Activated CD8-positive, alpha-beta memory T cell treated with anti-CD3 and anti-CD28 coated beads for 36 hours (primary cell): Measurements from ENCODE around the gene P2RX4. TPM values are rescaled to one million over a fixed set of nuclear protein-coding genes. Genes with fewer than 3 reads are reported as not detected.
"Not testable (repeated sequence)": the region's sequence is repeated elsewhere in the genome, so short reads cannot be mapped to it uniquely, and the experiment has no call there.

Experiments used
- CTCF ChIA-PET: fragments of 350-600 bp; sonication (Branson Sonifier 250); formaldehyde crosslinking; loops from one replicate; lab custom pipeline; 2021; ENCODE audit warnings: antibody characterized with exemption; lab: Charles Lee
- POLR2A ChIA-PET: fragments of 350-600 bp; sonication (Branson Sonifier 250); formaldehyde crosslinking; loops from one replicate; lab custom pipeline; 2021; ENCODE audit warnings: antibody characterized with exemption; lab: Charles Lee
- total RNA-seq, 2 experiments: library from RNA; stranded (reverse); gene quantifications; one replicate each; pipeline ENCODE4 v1.2.3, GENCODE V29; 2021

The P2RX4 gene
- total RNA-seq, 2 experiments from 2014 or later = 30.7 to 35.0 TPM

DNA sequence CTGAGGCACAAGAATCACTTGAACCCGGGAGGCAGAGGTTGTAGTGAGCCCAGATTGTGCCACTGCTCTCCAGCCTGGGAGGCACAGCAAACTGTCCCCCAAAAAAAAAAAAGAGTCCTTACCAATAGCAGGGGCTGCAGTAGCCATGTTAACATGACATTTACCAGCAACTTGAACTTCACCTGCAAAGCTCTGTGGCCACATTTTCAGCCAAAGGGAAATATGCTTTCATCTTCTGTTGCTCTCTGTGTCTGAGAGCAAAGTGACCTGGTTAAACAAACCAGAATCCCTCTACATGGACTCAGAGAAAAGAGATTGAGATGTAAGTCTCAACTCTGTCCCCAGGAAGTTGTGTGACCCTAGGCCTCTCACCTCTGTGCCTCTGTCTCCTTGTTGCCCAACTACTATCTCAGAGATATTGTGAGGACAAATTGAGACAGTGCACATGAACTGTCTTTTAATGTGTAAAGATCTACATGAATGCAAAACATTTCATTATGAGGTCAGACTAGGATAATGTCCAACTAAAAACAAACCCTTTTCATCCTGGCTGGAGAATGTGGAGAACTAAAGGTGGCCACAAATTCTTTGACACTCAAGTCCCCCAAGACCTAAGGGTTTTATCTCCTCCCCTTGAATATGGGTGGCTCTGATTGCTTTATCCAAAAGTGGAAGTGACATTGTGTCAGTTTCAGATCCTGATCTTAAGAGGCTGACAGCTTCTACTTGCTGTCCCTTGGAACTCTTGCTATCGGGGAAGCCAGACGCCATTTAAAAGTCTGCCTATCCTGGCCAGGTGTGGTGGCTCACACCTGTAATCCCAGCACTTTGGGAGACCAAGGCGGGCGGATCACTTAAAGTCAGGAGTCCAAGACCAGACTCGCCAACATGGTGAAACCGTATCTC is 24.7 kb upstream of the P2RX4 start:
- POLR2A ChIA-PET = no interaction called here
- CTCF ChIA-PET = no interaction called here

DNA sequence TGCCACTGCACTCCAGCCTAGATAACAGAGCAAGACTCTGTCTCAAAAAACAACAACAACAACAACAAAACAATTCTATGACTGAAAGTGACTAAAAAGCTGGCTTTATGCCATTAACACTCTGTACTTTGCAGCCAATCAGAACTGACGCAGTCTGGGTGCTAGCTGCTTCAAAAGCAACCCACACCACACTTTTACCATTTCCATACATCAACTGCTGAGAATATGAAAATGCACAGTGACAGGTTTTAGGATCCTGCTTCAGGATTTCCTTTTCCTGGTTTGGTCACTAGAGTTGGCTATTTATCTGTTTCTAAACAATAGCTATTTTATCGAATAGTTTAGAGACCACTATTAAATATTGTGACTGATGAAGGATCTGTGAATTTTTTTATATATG is 23.1 kb upstream of the P2RX4 start:
- ChIA-PET POLR2A (no interaction called here), CTCF (no interaction called here)

DNA sequence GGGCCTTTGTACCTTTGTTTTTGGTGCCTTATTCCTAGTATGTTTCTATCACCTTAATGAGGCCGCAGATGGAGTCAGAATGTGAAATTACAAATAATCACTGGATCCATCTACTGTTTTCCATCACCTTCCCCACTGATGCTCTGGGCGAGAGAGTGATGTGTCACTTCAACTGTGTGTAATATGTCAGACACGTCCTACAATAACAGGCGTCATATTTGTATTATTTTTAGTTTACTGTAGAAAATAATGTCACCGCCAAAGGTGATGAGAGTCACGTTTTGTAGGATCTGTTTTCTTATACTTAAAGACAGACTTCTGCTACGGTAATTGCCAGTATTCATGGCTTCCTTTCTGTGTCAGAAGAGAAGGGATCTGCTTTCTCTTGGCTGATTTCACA is 22.4 kb upstream of the P2RX4 start:
- CTCF ChIA-PET = no interaction called here
- POLR2A ChIA-PET = no interaction called here

DNA sequence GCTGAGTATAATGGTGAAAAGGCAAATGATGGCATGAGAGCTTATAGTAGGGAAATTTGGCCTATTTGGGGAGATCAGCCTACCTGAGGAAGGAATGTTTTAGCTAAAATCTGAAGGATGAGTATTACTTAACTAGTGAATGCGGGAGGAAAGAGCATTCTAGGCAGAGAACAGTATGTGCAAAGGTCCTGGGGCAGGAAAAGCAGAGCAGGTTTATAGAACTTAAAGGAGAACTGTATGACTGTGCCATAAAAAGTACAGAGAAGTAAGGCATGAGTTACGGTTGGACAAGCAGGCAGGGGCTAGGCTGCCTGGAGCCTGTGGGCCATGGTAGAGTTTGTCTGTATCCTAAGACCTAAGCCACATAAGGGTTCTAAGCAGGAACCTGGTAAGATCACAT is 21.7 kb upstream of the P2RX4 start:
- POLR2A ChIA-PET = no interaction called here
- CTCF ChIA-PET = interaction anchor here (1.5 kb wide), 1 partner anchor 27 kb away, joined by 3 read pairs; no protein-coding TSS in a partner anchor

DNA sequence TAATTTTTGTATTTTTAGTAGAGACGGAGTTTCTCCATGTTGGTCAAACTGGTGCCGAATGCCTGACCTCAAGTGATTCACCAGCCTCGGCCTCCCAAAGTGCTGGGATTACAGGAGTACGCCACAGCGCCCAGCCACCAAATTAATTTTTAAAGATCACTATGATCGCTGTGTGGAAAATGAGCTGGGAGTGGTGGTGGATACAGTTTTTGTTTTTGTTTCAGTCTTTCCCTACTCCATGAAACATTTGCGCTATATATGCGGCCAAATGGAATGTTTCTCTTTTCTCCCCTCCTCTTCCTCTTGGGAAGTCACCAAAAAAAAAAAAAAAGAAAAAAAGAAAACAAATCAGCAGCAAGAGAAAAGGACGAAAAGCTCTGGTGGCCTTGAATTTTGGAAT is 20.8 kb upstream of the P2RX4 start:
- ChIA-PET CTCF (interaction anchor here (1.5 kb wide), 1 partner anchor 26 kb away, joined by 3 read pairs; no protein-coding TSS in a partner anchor), POLR2A (no interaction called here)

DNA sequence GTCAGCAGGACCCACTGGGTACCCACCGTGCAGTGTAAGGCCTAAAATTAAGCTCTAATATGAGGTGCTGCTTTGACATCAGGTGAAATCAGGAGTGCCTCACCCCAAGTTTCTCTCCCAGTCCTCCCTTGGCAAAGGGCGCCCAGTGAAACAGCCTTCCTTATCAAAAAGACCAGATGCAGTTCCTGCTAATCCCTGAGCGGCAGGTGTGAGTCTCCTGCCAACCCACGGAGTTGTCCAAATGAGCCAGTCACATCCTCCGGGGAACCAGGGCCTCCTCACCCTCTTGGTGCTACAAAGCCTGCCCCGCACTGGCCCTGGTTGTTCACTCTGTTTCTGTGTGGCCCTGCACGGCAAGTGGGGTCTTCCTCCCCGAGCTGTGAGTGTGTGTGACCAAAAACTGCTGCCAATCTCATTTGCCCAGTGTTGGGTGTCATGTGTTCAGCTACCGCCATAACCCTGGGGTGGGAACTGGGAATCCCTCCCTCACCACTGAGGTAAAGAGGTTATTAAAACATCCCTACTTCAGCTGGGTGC is 20.2 kb upstream of the P2RX4 start:
- CTCF ChIA-PET = interaction anchor here (0.9 to 1.5 kb wide), 3 partner anchors 16 to 63 kb away, joined by 3 to 4 read pairs (median 4); no protein-coding TSS in a partner anchor
- POLR2A ChIA-PET = no interaction called here

DNA sequence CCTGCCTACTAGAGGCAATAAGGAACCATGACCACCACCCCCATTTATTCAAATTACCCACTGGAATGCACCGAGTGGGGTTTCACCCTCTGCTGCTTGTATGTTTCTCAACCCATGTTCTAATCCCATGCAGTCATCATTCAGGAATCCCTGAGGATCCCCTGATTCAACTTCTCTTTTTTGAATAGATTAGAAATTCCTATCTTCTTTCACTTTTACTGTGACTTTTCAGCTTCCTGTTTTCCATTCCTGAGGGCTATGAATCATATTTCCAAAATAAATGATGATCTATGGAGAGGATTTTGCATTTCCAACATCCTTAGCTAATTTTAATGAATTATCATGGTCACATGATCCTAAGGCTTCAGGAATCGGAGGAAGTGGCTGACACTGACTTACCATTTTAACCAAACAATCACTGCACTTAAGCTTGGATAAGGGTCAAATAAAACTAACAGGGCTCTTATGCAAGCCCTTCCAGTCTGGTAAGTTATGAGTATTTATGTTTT is 19.4 kb upstream of the P2RX4 start:
- ChIA-PET POLR2A (no interaction called here), CTCF (interaction anchor here (0.9 to 1.0 kb wide), 2 partner anchors 16 to 64 kb away, joined by 4 read pairs; no protein-coding TSS in a partner anchor)

DNA sequence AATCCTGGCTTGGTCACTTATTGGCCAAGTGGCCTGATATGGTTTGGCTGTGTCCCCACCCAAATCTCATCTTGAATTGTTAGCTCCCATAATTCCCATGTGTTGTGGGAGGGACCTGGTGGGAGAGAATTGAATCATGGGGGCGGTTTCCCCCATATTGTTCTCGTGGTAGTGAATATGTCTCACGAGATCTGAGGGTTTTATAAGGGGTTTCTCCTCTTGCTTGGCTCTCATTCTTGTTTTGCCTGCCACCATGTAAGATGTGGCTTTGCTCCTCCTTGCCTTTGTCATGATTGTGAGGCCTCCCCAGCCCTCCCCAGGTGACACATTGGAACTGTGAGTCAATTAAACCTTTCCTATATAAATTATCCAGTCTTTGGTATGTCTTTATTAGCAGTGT is 18.8 kb upstream of the P2RX4 start:
- ChIA-PET CTCF (no interaction called here), POLR2A (no interaction called here)

DNA sequence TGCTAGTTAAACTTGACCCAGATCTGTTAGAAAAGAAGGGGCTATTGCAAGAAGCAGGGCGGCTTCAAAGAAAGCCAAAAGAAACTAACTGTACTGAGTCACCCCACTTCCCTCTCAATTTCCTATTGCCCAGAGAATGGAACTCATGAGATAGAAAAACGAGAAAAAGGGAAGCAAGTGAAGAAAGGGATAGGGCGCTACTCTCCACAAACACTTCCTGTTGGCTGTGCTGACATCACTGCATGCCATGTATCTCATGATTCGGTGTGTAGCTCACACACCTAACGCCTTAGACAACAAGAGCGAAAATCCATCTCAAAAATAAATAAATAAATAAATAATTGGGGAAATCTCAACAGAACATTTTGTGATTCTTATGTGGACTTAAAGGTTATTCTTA is 13.0 kb upstream of the P2RX4 start:
- CTCF ChIA-PET = no interaction called here

DNA sequence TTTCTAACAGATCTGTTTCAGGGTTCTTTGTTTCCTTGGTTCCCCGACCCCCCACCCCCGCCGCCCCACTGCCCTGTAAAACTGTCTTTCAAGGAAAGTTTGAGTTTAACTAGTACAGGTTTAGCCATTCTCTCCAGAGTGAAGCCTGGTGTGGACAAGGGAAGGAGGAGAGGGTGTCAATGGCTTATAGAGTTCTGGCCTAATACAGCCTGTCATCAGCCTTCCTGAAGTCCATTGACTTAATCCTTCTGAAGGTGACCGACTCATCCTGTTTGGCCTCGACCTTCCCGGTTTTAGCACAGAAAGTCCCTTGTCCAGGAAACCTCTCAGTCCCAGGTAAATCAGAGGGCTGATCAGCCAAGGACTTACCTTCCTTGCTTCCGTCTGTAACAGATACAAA is 11.0 kb upstream of the P2RX4 start:
- ChIA-PET CTCF (no interaction called here), POLR2A (no interaction called here)

More for the DNA sequence above, 13.0 kb upstream of the P2RX4 start:
- POLR2A ChIA-PET = no interaction called here

DNA sequence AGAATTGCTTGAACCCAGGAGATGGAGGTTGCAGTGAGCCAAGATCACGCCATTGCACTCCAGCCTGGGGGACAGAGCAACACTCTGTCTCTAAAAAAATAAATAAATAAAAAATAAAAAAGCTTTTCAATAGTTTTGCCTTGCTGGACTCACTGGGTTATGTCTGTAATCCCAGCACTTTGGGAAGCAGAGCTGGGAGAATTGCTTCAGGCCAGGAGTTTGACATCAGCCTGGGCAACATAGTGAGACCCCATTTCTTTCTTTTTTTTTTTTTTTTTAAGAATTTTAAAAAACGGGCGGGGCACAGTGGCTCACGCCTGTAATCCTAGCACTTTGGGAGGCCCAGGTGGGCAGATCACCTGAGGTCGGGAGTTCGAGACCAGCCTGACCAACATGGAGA is 8.8 kb upstream of the P2RX4 start:
- POLR2A ChIA-PET, CTCF ChIA-PET: not testable (repeated sequence)

DNA sequence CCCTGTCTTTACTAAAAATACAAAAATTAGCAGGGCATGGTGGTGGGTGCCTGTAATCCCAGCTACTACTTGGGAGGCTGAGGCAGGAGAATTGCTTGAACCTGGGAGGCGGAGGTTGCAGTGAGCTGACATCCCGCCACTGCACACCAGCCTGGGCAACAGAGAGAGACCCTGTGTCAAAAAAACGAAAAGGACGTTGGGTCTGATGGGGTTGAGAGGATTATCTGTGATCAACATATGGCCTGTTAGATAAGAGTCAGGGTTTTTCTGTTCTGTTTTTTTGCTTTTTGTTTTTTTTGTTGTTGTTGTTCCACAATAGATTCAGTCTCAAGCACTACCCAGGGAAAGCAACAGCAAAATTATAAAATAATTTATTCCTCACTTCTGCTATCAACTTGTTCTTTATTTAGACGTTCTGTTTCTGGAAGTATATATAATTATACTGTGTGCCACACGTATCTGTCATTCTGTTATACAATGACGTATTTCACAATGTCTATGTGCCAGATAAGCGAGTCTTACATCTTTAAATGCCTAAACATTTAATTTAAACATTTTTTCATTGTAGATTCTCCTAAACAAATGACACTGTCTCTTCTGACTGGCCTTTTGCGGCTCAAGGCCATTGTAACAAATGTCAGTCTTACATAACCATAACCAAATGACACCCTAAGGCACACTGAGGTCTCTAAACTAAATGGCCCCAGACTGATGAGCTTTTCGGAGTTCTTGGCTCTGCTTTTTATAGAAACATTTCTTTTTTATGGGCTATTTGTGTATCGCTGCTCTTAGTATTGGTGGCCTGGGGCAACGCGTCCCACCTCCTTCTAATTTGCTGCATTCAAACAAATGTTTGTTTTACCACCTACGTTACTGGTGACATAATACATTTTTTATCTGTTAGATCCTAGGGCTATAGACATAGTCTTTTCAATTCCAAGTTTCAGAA is 7.2 kb upstream of the P2RX4 start:
- CTCF ChIA-PET = interaction anchor here (1.2 to 2.3 kb wide), 2 partner anchors 27 to 68 kb away, joined by 5 read pairs; no protein-coding TSS in a partner anchor
- POLR2A ChIA-PET = no interaction called here

DNA sequence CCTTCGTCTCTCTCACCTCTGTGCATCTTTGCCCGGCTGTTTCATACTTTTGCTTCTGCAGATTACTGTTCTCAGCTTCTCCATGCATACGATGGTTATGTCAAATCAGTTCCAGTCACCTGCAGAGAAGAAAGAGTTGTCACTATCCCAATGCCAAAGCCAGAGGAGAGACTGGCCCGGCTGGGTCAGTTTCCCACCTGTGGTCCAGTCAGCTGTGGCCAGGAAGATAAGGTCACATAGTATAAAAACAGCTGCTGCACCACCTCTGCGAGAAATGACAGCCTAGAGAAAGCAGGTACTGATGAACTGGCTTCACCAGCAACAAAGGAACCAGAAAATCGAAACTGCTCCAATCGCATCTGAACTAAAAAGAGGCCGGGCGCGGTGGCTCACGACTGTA is 6.4 kb upstream of the P2RX4 start:
- CTCF ChIA-PET = interaction anchor here (1.2 to 2.3 kb wide), 2 partner anchors 27 to 69 kb away, joined by 5 read pairs; no protein-coding TSS in a partner anchor
- POLR2A ChIA-PET = no interaction called here

DNA sequence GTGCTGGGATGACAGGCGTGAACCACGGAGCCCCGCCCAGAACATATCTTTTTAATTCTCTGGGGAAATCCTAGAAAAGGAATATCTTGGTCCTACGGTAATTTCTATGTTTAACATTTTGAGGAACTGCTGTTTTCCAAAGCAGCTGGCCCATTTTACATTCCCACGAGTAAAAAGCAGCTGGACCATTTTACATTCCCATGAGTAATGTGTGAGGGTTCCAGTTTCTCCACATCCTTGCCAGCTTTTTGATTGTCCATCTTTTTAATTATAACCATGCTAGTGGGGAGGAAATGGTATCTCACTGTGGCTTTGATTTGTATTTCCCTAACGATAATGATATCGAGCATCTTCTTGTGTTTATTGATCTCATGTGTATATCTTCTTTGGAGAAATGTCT is 4.4 kb upstream of the P2RX4 start:
- CTCF ChIA-PET = interaction anchor here (1.5 to 2.3 kb wide), 2 partner anchors 10 to 25 kb away, joined by 4 to 5 read pairs; no protein-coding TSS in a partner anchor
- POLR2A ChIA-PET = no interaction called here

DNA sequence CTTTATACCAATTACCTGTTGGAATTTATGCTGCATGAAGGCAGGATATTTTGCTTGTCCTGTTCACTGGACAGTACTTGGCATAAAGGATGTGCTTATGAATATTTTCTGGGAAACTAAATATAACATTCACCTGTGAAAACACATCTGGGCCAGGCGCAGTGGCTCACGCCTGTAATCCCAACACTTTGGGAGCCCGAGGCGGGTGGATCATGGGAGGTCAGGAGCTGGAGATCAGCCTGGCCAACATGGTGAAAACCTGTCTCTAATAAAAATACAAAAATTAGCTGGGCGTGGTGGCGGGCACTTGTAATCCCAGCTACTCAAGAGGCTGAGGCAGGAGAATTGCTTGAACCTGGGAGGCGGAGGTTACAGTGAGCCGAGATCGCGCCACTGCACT is 1.4 kb upstream of the P2RX4 start:
- POLR2A ChIA-PET, CTCF ChIA-PET: not testable (repeated sequence)

DNA sequence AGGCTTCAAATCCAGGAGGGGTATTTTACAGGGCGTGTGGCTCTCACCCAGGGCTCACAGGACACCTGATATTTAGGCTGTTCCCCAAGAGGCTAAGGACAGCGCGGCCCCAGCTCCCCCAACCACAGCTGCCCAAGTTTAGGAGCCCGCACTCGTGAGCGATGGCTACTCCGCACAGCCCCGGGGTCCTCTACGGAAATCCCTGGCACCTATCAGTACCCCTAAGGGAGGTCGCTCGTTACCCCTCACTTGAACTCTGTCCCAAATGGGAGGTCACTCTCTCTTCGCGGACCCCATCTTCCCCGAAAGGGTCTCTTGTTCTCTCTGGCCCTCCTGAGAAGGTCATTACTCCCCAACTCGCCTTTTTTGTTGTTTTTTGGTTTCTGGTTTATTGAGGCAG is 708 bp upstream of the P2RX4 start:
- ChIA-PET POLR2A (no interaction called here), CTCF (no interaction called here)

DNA sequence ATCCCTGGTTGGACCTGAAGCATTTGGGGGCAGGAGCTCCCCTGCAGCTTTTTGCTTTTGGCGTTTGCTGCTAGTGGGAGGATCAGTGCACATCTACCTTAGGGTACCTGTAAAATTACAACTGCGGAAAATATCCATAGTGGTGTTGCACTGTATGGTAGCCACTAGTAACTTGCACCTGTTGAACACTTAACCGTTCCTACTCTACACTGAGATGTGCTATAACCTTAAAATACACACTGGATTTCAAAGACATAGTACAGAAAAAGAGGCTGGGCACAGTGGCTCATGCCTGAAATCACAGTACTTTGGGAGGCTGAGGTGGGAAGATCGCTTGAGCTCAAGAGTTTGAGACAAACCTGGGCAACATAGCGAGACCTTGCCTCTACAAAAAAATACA is 2.9 kb downstream of the P2RX4 start:
- CTCF ChIA-PET = interaction anchor here (0.6 kb wide), 1 partner anchor 643 kb away, joined by 3 read pairs; no protein-coding TSS in a partner anchor
- POLR2A ChIA-PET = no interaction called here

DNA sequence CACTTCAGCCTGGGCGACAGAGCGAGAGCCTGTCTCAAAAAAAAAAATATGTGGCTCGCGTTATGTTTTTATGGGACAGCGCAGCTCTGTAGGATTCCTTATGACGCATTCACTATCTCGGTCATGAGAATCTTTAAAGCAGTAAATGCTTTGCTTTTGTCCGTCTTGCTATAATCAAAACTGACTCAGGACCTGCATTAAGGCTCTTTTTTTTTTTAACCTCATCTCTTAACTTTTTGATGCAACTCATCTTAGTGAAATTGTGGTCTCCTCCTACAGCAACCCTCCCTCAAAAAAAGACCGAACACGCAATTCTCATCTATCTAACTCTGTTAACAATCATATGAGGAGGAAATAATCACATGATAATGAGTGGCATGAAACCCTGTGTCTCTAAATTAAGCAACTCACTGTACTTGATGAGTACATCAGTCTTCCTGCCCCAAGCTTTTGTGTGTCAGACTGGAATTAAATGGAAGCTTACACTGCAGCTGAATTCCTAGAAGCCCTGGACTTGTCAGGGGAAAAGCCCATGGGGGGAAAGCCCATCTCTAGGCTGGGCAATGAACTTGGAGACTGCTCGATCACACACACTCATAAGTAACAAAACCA is 4.3 kb downstream of the P2RX4 start:
- CTCF ChIA-PET = interaction anchor here (2.0 to 2.8 kb wide), 2 partner anchors 16 to 82 kb away, joined by 4 to 10 read pairs; partner anchors contain the start of gene P2RX7

More for the DNA sequence above, 4.3 kb downstream of the P2RX4 start:
- POLR2A ChIA-PET = interaction anchor here (1.4 to 1.5 kb wide), 2 partner anchors 10 to 17 kb away, joined by 4 to 10 read pairs; no protein-coding TSS in a partner anchor
